GM15510 (cell line): Measurements from ENCODE around the gene ZNF469.

Source experiments
- POLR2A ChIP-seq: IDR thresholded peaks from 3 replicates; pipeline ENCODE4 v1.6.1; 2011; ENCODE audit warnings: borderline replicate concordance; ENCODE audit not compliant: insufficient read length; ENCODE audit errors: extremely low read depth

ZNF469 gene

GRCh38 chr16:88387180-88387765 is 4.5 kb downstream of the ZNF469 start:
- TF ChIP-seq POLR2A = no peak

- TF ChIP-seq POLR2A = no peak
Measured at GRCh38 chr16:88387941-88388627, 5.3 kb downstream of the ZNF469 start.

- TF ChIP-seq POLR2A = no peak
Measured at GRCh38 chr16:88389191-88389590, 6.4 kb downstream of the ZNF469 start.

- TF ChIP-seq POLR2A = no peak
Measured at GRCh38 chr16:88389621-88390160, 6.9 kb downstream of the ZNF469 start.

GRCh38 chr16:88390265-88390664 is 7.5 kb downstream of the ZNF469 start:
- TF ChIP-seq POLR2A = no peak

GRCh38 chr16:88390735-88391134 is 8.0 kb downstream of the ZNF469 start:
- no peak for TF ChIP-seq POLR2A

- TF ChIP-seq POLR2A = no peak
Measured at GRCh38 chr16:88391144-88391850, 8.5 kb downstream of the ZNF469 start.

- TF ChIP-seq POLR2A = no peak
Measured at GRCh38 chr16:88392111-88392510, 9.4 kb downstream of the ZNF469 start.

GRCh38 chr16:88392616-88393015 is 9.9 kb downstream of the ZNF469 start:
- no peak for TF ChIP-seq POLR2A

- TF ChIP-seq POLR2A = no peak
Measured at GRCh38 chr16:88393034-88393433, 10.3 kb downstream of the ZNF469 start.

- no peak for TF ChIP-seq POLR2A
Measured at GRCh38 chr16:88393571-88393970, 10.8 kb downstream of the ZNF469 start.

- TF ChIP-seq POLR2A = no peak
Measured at GRCh38 chr16:88394426-88394825, 11.7 kb downstream of the ZNF469 start.

- TF ChIP-seq POLR2A = no peak
Measured at GRCh38 chr16:88395669-88396584, 13.2 kb downstream of the ZNF469 start.

GRCh38 chr16:88398170-88398873 is 15.6 kb downstream of the ZNF469 start:
- no peak for TF ChIP-seq POLR2A
